GM18520 (cell line): Measurements from ENCODE around the gene MTR.

ENCODE experiments used
- ATAC-seq: cut with Tn5 transposase; IDR thresholded peaks from one replicate; pipeline ENCODE4 v1.9.1; 2021; ENCODE audit not compliant: unreplicated experiment

The MTR gene

DNA sequence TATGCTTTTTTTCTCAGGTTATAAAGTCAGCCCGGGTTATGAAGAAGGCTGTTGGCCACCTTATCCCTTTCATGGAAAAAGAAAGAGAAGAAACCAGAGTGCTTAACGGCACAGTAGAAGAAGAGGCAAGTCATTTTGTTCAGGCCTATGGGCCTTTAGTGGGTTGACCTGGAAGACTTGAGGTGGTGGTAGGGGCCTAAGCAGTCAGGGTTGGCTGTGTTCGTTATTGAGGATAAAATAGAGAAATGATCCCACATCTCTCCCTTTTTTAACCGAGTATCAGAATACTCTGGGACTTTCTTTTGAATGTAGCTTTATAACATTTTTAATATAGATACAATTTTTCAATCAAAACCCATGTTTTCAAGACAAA, 67.1 kb downstream of the MTR start:
- ATAC-seq = no peak

DNA sequence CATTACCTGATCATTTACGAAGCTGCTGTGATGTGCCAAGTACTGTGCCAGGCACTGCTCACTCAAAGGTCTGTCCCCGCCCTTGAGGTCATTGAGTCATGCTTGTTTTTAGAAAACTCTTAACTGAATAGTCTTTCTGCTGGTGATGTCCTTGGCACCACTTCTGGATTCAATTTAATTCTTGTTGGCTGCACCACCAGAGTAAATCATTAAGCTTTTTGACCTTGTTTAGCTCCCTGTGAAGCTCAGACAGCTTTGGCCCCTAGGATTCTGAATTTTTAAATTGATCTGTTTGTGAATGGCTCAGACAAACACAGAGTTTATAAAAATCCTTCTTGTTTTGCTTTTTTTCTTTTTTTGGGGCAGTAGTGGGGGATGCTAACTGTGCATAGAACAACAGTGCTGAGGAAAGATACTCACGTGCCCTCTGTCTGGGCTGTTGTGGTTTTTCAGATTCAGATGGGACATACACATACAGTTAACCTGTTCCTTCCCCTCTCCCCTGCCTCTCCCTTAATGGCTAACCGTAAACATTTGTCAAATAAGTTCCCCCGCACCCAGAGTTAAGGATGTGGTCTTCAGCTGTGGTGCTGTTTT, 67.6 kb downstream of the MTR start:
- no peak for ATAC-seq

DNA sequence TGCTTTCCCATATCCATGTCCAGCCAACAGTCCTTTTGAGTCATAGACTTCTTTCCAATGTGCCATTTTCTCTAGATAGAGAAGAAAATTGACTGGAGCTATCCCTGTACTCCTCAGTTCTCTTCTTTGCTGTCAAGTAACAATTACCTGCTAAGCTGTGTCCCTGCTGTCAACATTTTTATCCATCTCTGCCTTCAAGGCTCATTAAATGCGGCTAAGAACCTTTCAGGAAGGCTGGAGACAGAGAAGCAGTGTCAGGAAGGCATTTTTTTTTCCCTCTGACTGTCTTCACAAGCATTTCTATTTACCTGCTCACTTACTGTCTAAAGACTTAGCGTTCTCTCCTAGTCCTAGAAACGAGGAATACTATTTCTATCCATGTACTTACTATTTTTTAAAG, 69.1 kb downstream of the MTR start:
- ATAC-seq = no peak

DNA sequence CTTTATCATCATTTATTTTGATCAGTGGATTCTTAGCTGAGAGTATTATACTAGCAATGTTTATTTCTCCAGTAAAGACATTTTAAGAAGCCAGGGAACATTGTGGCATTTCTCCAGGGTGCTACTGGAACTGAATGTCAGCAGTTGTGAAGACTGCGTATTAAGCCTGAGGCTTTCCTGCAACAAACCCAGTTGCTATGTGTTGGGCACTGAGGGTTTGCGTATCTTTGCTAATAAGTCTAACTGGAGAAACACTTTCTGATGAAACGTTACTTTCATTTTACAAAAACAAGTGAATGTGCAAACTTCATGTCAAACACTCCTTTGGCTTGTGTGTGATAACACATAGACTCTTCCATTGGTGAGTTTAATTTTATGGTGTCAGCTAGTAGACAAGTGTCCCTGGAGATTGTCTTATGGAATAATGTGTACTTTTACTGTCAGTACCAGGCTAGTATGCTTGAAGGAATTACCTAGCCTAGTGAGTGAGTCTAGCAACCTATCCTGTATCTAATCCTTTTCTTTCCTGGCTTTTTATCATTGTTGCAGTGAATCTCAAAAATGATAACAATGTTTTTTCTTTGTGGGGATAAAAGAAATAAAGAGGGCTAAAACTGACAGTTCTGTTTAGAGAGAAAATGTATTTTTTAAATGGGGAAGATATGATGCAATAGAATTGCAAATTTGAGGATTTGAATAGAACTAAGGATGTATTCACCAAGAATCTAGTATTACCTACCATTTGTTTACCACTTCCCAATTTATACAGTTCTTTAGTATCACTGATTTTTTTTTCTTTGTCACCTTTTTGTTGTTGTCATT, 70.1 kb downstream of the MTR start:
- no peak for ATAC-seq

DNA sequence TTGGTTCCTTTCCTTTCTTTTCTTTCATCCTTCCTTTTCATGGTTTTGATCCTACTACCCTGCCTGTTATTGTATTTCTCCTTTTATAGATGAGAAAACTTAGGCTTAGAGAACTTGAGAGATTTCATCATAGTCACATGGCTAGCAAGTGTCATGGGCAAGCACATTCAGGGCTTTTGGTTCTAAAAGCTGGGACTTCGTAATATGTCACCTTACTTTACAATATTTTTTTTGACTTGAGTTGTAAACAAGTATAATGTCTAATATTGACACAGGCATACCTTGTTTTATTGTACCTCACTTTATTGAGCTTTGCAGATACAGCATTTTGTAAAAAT, 70.7 kb downstream of the MTR start:
- no peak for ATAC-seq

DNA sequence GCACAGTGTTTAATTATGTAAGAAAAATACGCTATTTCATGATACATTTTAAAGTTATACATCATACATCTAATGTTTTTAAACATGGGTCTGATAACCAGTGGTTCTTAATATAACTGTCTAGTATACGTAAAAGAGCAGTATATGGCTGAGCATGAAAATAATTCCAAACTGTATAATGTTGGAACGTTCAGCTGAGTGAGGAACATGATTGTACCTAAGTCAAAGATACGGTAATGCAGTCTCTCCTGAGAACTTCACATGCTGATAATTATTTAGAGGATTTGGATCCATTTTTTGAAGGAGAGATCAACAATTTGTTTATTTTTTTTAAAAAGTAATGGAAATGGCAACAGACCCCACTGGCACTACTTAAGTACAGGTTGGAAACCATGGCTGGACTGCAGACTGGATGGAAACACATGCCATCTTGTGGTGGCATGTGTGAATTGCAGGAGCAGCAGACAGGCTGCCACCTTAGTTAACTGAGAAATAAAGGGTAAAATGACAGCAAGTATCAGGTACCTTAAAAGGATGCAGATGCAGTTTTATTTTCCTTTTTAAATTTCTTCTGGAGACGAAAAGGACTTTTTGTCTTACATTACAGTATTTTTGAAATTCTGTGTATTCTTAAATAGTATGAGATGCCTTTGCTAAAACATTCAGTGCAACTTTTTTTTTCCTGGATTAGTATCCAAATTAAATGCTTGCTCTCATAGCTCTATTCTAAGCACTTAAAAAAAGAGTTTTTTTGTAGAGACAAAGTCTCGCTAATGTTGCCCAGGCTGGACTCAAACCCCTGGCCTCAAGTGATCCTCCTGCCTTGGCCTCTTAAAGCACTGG, 73.8 kb downstream of the MTR start:
- peak; percentile 51 for ATAC-seq

DNA sequence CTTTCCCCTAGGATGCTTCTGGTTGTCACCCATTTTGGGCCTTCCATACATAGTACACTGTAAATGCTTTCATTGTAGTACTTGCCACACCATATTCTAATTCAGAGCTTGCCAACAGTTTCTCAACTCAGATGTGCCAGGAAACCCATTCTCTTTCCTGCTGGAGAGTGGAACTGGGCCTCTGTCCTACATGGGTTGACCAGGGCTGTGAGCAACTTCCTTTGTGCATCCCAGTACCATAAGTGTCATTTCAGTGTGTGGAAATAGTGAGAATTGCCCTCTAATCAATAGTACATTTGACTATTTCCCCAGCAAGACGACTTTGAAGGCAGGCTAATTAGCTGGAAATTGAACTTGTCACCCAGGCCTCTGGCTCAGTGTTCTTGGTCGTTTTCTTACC, 74.8 kb downstream of the MTR start:
- no peak for ATAC-seq

DNA sequence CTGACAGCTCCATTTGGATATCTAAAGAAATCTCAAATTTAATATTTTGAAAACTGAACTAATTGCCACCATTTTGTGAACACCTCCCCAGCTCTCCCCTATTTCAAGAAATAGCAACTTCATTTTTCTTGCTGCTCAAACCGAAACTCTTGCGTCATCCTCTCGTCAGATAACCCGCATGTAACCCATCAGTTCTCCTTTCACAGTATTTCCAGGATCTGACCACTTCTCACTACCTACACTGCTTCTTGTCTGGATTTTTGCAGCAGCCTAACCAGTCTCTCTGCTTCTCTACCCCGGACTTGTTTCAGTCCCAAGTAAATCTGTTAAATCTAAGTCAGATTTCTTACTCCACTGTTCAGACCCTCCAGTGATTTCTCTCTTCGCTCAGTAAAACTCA, 75.6 kb downstream of the MTR start:
- no peak for ATAC-seq

GRCh38 chr1:236872075-236872666, 77.1 kb downstream of the MTR start:
- ATAC-seq = no peak

GRCh38 chr1:236875975-236876374, 80.9 kb downstream of the MTR start:
- ATAC-seq = no peak

- ATAC-seq = no peak
Observed at GRCh38 chr1:236877661-236878060, 82.6 kb downstream of the MTR start.

- no peak for ATAC-seq
Observed at GRCh38 chr1:236880209-236880608, 85.1 kb downstream of the MTR start.

- no peak for ATAC-seq
Observed at GRCh38 chr1:236882678-236883077, 87.6 kb downstream of the MTR start.

GRCh38 chr1:236886199-236886598, 91.1 kb downstream of the MTR start:
- no peak for ATAC-seq

- no peak for ATAC-seq
Observed at GRCh38 chr1:236887081-236887480, 92.0 kb downstream of the MTR start.

GRCh38 chr1:236888126-236888525, 93.0 kb downstream of the MTR start:
- ATAC-seq = no peak

- ATAC-seq = no peak
Observed at GRCh38 chr1:236888903-236889302, 93.8 kb downstream of the MTR start.

- ATAC-seq = no peak
Observed at GRCh38 chr1:236890152-236891056, 95.3 kb downstream of the MTR start.

DNA sequence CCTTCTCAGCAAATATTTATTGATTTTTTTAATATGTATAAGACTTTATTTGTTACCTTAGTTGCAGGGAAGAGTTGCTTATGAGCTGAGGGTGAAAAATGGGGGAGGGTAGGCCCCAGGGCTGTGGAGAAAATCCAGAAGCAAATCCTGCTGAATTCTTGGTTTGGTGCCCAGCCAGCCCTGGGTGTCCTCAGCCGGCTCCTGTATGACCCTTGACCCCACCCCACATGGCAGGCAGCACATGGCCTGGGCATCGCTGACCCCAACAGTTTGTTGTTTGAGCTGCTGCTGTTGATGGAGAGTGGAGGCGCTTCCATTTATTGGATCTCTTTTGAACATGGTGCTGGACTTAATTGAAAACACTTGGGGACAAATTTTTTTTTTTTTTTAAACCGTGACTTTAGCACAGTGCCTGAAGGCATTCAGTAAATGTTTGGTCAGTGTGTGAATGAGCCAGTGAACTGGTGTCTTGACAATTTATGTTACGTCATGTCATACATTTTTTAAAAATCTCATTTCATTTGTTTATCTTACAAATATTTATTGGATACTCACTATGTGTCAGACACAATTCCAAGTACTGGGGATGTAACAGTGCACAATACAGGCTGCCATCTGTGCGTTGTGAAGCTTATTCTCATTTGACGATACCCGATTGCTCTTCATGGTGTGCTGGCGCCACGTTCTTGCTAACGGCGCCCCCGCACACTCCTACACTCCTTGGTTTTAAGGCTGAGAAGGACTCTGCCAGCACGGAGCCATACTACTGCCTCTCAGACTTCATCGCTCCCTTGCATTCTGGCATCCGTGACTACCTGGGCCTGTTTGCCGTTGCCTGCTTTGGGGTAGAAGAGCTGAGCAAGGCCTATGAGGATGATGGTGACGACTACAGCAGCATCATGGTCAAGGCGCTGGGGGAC, 98.8 kb downstream of the MTR start:
- ATAC-seq = no peak
